ENCODE data around the gene ZBTB42. TPM values are rescaled to one million over a fixed set of nuclear protein-coding genes. Genes with fewer than 3 reads are reported as not detected.

The ZBTB42 gene
- total RNA-seq, 2 experiments from 2014 or later, result 3.0 TPM

GRCh38 chr14:104843442-104844305 is 42.8 kb downstream of the ZBTB42 start:
- ChIA-PET CTCF (interaction anchor here (1.3 kb wide), 1 partner anchor 17 kb away, joined by 4 read pairs; no protein-coding TSS in a partner anchor), POLR2A (no interaction called here)

GRCh38 chr14:104844306-104845032 is 43.6 kb downstream of the ZBTB42 start:
- POLR2A ChIA-PET, result no interaction called here
- CTCF ChIA-PET, result interaction anchor here (1.3 kb wide), 1 partner anchor 18 kb away, joined by 4 read pairs; no protein-coding TSS in a partner anchor

GRCh38 chr14:104845033-104845666 is 44.2 kb downstream of the ZBTB42 start:
- POLR2A ChIA-PET, result no interaction called here
- CTCF ChIA-PET, result interaction anchor here (1.3 kb wide), 1 partner anchor 19 kb away, joined by 4 read pairs; no protein-coding TSS in a partner anchor

GRCh38 chr14:104845834-104846441 is 45.0 kb downstream of the ZBTB42 start:
- ChIA-PET POLR2A (no interaction called here), CTCF (interaction anchor here (1.5 kb wide), 1 partner anchor 27 kb away, joined by 3 read pairs; no protein-coding TSS in a partner anchor)

- POLR2A ChIA-PET, result no interaction called here
- CTCF ChIA-PET, result no interaction called here
These were observed 51.4 kb downstream of the ZBTB42 start for GRCh38 chr14:104852280-104852663.

Other genes starting within 250 kb of the ZBTB42 start
- gene C14orf180, start 221.3 kb upstream of the ZBTB42 start, total RNA-seq, result not detected
- not detected for gene TMEM179, start 196.3 kb upstream of the ZBTB42 start, total RNA-seq
- gene INF2, start 111.5 kb upstream of the ZBTB42 start, total RNA-seq, result 10 to 100 TPM; 62.8 to 64.9 TPM
- 1 to 10 TPM; 1.7 to 1.8 TPM for gene ADSS1, start 76.9 kb upstream of the ZBTB42 start, total RNA-seq
- gene SIVA1, start 48.0 kb upstream of the ZBTB42 start, total RNA-seq, result 100 to 1,000 TPM; 167 TPM
- 100 to 1,000 TPM; 155 to 173 TPM for gene AKT1, start 5.4 kb upstream of the ZBTB42 start, total RNA-seq
- gene CEP170B, start 64.2 kb downstream of the ZBTB42 start, total RNA-seq, result 1 to 10 TPM; 7.7 to 7.8 TPM
- not detected for gene PLD4, start 123.8 kb downstream of the ZBTB42 start, total RNA-seq
- gene AHNAK2, start 177.3 kb downstream of the ZBTB42 start, total RNA-seq, result under 1 TPM in 1 of 2 experiments, not detected in 1; 0.02 TPM
- gene CLBA1, start 184.7 kb downstream of the ZBTB42 start, total RNA-seq, result 1 to 10 TPM; 4.0 TPM
- gene CDCA4, start 220.0 kb downstream of the ZBTB42 start, total RNA-seq, result 10 to 100 TPM; 71.5 to 72.7 TPM